ENCODE results near the gene DERL2.
"Not testable (repeated sequence)": the region's sequence is repeated elsewhere in the genome, so short reads cannot be mapped to it uniquely, and the experiment has no call there.

Gene DERL2

DNA sequence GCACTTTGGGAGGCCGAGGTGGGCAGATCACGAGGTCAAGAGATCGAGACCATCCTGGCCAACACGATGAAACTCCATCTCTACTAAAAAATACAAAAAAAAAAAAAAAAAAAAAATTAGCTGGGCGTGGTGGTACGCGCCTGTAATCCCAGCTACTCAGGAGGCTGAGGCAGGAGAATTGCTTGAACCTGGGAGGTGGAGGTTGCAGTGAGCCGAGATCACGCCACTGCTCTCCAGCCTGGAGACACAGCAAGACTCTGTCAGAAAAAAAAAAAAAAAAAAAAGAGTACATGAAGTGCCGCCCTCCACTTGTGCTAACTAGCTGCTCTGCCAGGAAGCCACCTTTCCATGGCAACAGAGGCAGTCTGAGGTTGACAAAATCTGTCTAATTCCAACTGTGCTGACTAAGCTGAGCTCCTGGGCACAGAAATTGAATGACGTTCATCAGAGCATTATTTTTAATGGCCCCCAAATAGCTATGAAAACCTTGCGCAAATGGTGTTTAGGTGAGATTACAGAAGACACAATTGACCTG lies 50.1 kb downstream of the DERL2 start:
- DNase-seq = not testable (repeated sequence)

DNA sequence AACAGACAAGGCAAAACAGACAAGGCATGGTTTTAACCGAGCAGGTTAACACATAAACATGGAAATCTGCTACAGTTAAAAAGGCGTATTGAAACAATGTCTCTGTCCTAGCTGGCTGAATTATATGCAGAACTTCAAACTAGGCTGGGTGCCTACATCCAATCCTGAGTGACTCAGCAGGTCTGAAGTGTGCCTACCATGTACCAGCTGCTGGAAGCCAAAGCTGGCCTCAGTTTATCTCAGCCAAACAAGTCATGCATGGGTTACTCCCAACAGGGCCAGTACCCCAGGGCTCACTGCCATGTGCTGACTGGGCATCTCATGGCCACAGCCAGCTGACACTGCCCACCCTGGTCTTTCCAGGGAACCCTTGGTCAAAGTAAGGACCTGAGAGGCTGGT lies 51.0 kb downstream of the DERL2 start:
- DNase-seq = no peak

DNA sequence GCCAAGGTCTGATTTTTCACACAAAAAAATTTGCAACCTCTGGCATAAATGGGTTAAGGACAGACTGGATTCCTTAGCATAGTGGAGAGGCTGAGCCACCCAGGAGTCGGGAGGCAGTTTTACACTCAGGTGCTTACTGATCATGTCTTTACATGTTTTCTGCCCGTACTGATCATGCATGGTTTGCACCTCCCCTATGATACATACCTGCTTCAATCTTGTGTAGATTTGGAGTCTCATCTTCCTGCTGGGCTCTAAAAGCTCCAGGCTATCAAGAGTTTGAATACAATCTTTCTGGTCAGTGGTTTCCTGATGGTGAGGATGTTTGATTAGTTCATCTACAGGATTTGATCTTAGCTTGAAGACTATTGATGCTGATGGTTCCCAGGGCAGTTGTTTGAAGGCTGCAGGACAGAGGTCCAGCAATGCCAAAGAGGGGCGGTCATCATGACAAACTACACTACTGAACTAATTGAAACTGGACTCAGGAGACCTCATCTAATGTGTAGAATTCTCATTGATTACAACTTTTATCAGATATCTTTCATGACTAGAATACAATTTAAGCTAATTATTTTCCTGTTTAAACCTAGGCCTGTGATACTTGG lies 53.9 kb downstream of the DERL2 start:
- no peak for DNase-seq

DNA sequence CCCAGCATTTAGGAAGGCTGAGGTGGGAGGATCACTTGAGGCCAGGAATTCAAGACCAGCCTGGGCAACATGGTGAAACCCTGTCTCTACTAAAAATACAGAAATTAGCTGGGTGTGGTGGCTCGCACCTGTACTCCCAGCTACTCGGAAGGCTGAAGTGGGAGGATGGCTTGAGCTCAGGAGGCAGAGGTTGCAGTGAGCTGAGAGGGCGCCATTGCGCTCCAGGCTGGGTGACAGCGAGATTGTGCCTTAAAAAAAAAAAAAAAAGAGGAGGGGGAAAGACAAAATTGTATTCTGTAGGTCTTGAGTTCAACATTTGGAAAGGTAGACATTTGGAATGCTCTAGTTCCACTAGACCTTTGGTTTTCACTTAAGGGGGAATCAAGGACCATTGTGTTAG lies 54.7 kb downstream of the DERL2 start:
- DNase-seq = not testable (repeated sequence)

DNA sequence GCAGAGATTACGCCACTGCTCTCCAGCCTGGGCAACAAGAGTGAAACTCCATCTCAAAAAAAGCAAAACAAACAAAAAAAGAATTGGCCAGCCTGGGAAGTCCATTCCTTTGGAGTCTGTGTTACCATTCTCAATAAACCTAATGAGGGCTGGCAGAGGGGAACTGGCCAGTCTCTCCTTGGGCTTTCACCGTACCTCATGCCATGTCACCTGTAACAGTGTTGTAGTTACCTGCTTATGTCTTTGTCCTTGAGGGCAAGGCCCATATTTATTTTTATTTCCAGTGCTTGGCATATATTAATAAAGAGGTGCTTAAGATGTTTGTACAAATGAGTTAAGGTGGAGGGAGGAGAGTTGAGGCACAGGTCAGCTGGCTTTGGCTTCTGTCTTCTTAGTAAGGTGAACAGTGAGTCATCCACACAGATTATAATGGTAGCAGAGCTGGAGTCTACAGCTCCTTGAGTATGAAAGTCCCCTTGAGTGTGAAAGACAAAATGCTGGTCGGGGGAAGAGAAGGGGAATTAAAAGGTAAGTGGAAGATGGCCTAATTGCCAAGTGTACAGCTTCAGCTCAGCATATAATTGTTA lies 55.5 kb downstream of the DERL2 start:
- no peak for DNase-seq

DNA sequence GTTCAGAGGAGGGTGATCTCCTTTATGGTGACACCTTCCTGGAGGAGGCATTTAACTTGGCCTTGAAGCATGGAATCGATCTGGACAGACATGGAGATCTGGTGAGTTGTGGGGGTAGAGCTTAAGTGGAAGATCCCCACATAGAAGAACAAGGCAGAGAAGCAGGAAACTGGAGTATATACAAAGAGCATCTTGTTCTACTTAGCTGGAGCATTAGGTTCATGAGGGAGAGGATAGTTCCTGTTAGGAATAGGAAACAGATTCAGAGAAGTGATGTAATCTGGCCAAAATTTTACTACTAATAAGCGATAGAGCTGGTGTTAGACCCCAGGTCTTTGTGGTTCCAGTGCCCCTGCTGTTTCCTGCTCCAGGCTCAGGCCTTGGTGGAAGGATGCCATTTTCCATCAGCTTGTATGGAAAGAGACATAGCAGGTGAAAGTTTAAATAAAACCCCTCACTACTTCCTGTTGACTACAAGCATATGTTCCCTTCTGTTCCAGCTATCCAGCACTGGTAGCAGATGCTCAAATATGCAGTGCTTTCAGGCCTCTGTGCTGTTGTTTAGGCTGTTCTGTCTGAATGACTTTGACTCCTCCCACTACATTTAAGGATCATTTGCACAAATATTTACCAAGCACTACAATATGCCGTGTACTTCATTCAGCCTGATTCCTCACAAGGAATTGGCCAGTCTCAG lies 56.6 kb downstream of the DERL2 start:
- DNase-seq = no peak

DNA sequence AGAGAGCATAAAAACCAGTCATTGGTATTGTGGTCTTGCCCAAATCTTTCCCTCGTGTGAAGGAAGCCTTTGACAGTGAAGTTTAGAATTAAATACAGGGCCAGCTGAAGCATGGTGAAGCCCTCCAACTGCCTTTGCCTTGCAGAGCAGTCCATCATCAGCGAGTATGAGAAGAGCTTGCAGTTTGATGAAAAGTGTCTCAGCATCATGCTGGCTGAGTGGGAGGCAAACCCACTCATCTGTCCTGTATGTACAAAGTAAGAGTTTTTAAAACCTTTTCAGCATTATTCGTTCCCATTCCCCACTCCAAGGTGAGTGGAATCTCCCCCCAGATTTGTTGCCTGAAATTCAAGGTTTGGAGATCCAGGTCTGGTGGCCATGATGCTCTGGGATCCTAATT lies 60.2 kb downstream of the DERL2 start:
- no peak for DNase-seq

DNA sequence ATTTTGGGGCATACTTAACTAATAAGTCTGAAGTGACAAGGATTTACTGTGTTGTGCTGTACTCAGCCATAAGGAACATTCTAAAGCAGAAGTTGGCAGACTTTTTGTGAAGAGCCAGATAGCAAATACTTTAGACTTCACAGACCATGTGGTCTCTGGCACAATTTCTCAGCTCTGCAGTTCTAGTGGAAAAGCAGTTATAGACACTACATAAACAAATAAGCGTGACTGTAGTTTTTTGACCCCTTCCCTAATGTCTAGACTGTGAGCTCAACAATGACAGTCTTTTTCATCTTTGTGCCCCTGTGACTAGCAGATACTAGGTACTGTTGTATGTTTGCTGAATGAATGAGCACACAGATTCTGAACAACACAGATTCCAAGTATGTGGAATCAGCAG lies 61.1 kb downstream of the DERL2 start:
- DNase-seq = no peak

DNA sequence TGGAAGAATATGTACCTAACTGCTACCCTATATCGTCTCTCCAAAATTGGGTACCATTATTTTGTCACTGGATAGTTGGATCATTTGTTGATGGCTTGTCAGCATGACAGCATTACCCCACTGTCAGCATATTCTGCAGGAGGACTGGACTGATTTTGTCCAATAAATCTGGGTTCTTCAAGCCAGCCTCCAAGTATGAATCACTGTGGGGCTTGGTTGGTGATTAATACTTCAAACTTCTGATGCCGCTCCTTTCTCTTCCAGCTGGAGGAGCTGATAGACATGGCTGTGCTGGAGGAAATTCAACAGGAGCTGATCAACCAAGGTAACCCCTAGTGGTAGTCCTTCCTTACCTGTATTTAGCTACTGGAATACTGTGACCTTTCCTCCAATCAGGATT lies 63.5 kb downstream of the DERL2 start:
- no peak for DNase-seq

All from NCI-H1436 treated with DMSO at 0.1 percent for 48 hours (cell line).